GM19395 (cell line): ENCODE results near the gene SYMPK.

Source experiments
- ATAC-seq: cut with Tn5 transposase; IDR thresholded peaks from one replicate; pipeline ENCODE4 v1.9.1; 2021; ENCODE audit warnings: mild to moderate bottlenecking, moderate library complexity; ENCODE audit not compliant: unreplicated experiment

Gene SYMPK

GRCh38 chr19:45886427-45887199 is 23.7 kb upstream of the SYMPK start:
- ATAC-seq, result peak; percentile 58

- ATAC-seq, result peak; percentile 49
These were observed 22.8 kb upstream of the SYMPK start, which contains the start of gene IRF2BP1 for GRCh38 chr19:45885556-45886426. Gene IRF2BP1, minus strand, starts transcription at chr19:45886141. Its CDS starts 367 bp downstream, at chr19:45885774.

- no peak for ATAC-seq
These were observed 22.0 kb upstream of the SYMPK start for GRCh38 chr19:45884682-45885555.

DNA sequence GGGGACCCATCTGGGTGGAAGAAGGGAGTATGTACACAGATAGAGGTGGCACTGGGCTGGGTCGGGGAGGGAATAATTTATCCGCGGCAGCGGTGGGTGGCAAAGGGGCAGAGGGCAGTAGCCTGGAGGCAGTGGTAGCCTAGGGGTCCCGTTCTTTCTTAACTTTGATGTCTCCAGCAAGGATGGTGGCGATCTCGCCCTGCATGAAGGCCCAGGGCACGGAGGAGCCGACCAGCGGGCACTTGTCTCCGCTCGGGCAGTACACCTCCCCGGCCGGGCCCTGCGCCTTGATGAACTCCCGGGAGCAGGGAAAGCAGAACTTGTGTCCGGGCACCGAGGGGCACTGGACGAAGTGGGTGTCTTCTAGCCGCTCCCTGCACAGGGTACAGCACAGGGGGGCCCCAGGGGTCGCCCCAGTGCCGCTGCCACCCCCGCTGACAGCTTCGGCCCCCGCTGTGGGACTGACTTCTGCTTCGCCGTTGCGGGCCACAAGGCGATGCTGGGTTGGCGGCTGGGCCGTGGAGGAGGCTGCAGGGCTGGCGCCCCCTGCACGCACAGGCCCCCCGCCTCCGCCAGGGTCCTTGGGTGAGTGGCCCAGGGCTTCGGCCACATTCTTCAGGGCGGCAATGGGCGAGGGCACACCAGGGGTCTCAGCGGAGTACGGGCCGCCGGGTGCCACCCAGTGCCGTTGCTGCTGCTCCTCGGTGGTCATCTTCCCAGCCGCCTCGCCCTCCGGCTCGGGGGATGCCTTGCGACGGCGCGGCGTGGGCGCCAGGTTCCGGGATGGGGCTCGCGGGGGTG is 21.1 kb upstream of the SYMPK start:
- ATAC-seq, result no peak

GRCh38 chr19:45883586-45883880 is 20.6 kb upstream of the SYMPK start:
- ATAC-seq, result no peak

DNA sequence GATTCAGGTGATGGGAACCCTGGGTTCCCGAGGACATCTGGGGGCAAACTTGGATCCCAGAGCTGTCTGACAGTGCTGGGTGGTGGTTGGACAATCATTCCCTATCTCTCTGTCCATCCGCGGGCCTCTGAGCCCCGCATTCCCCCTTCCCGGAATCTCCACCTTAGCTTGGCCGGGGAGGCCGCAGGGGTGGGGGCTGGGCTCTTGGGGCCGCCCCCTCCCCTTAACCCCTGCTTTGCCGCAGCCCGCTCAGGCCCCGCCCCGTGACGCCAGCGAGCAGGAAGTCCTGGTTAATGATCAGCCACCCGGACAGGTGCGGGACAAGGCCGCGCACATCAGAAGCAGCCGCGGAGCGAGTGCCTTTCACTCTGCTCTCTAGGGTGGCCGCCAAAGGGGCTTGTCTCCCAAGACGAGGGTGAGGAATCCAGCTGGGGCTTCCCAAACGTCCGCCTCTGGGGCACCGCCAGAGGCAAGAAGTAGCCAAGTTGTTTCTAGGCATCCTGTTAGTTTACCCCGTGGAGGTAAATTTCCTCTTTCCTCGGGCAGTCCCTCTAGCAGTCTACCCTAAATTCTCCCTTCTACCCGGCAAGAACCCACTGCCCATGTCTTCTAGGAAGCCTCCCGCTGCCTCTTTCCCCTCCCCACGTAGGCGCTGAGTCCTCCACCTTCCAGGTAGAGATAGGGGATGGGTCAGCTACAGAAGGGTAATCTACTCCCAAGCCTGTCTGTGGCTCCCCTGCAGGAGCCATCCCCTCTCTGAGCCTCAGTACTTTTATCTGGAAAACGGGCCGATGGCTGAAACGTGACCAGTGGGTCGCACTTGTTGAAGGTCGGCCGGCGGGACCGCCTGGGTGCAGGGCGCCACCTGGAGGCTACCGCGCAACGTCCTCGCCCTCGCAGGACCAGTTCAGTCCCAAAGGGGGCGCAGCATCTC is 20.0 kb upstream of the SYMPK start:
- no peak for ATAC-seq

- no peak for ATAC-seq
These were observed 19.1 kb upstream of the SYMPK start for GRCh38 chr19:45881909-45882528.

DNA sequence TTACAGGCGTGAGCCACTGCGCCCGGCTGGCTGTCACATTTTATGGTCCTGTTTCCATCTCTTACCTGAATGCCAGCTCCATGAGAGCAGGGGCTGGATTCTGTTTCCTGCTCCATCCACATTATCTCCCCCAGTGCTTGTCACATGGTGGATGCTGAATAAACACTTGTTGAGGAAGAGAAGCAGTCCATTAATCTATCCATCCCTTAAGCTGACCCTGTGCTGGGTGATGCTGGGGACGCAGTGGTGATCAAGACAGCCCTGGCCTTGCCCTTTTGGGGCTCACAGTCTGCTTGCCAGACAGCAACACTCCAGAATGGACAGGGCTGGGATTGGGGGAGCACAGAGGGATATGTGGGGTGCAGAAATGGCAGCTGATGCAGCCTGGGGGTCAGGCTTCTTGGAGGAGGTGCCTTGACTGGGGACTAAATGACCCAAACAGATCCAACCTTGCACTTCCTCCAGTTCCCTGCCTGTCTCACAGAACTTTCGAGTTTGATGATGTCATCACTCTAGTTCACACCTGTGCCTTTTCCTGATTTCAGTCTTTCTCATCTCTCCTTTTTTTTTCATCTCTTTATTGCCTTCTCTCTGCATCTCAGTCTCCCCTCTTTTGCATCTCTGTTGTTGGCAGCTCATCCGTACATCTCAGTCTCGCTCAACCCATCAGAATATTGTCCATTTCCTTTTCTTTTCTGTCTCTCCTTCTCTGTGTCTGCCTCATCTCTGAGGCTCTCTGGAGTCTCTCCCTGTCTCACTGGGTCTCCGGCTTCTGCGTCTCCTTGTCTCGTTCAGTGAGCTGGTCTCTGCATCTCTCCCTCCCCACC is 18.3 kb upstream of the SYMPK start:
- ATAC-seq, result no peak

DNA sequence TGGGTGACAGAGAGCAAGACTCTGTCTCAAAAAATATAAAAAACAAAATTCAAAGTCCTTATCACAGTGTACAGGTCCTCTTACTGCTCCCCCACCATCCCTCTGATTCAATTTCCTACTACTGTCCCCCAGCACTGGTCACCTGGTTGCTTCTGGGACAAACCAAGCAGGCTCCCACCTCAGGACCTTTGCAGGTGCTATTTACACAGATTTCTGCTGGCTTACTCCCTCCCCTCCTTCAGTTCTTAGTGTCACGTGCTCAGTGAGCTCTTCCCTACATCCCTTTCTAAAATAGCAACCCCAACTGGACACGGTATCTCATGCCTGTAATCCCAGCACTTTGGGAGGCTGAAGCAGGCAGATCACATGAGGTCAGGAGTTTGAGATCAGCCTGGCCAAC is 17.0 kb upstream of the SYMPK start:
- no peak for ATAC-seq

DNA sequence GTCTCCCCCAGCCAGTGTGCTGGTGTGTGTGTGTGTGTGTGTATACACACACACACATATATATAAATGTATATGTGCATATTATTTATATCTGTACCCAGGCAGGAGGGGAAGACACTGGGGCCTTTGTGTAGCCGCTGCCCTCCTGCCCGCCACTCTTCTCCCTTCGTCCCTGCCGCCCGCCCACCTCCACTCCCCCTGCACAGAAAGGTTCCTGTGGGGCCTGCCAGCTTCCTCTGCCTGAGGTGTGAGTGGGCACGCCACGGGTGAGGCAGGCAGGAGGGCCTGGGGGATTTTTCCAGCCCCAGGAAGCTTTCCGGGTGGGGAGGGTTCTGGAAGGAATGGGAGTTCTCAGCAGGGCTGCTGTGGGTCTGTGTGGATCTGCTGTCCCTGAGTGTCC is 16.1 kb upstream of the SYMPK start:
- no peak for ATAC-seq

GRCh38 chr19:45878043-45878794 is 15.3 kb upstream of the SYMPK start:
- ATAC-seq, result no peak

DNA sequence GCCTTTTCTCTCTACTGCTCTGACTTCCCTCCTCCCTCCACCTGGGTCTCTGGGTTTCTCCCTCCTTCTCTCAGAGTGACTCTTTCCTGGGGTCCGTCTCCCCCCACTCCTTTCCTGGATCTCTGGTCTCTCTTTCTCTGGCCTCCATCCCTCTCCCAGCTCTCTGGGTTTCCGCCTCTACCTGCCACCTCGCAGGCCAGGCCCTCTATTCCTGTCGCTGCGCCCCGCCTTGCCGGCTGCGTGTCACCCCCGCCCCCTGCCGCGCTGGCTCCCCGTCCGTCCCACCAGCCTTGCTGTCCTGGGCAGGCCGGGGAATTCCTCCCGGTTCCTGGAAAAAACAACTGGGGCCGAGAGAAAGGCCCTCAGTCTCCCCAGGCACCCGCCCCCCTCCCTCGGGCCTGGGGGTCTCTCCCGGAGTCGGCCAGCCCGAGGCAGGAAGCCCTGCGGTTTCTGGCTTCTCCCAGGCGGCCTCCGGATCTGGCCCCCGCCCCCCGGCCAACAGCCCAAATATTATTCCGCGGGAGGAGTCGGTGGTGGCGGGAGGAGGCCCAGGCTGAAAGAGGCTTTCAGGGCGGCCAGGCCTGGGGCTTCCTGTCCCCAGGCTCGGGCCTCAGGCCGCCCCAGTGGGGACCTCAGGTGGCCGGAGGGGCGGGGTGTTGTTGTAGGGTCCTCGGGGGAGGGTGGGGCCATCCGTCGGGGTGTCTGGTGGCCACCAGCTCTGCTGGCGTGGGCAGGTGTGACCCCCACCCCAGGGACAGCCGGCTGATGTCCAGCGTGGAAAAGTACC is 13.7 kb upstream of the SYMPK start:
- no peak for ATAC-seq

DNA sequence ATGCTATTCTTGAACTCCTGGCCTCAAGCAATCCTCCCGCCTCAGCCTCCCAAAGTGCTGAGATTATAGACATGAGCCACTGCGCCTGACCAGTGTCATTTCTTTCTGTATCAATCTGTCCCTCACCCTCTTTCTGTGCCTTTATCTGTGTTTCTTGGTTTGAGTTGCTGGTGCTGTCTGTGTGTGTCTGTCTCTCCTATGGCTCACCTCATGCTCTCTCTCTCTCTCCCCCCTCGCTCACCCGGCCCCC is 13.1 kb upstream of the SYMPK start:
- no peak for ATAC-seq

DNA sequence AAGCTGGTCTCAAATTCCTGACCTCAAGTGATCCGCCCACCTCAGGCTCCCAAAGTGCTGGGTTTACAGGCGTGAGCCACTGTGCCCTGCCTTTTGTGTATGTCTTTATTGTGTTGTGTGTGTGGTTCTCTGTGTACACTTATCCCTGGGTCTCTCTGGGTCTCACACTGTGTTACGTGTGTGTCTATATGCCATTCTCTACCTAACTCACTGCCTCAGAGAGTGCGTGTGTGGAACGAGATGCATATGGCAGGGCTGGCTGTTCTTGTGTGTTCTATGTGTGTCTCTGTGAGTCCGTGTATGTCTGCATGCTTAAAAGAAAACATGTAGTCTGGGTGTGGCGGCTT is 11.6 kb upstream of the SYMPK start:
- no peak for ATAC-seq

DNA sequence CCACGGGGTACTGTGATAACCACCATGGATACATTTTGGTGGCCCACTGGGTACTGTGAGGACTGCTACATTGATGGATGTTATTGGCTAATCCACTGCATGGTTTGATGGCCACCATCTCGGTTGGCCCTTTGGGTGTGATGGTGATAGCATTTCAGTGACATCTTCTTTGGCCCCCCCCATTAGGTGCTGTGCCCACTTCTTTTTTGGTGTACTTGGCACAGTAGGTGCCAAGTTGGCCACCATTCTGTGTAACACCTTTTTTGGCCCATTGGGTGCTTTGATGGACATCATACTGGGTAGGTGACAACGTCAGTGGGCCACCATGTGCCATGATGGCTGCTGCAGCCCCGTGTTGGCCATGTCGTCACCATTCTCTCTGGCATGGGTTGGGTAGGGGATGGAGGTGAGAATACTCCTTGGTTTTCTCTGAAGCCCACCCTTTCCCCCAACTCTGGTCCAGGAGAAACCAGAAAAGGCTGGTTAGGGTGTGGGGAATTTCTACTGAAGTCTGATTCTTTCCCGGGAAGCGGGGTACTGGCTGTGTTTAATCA is 10.3 kb upstream of the SYMPK start:
- ATAC-seq, result no peak

DNA sequence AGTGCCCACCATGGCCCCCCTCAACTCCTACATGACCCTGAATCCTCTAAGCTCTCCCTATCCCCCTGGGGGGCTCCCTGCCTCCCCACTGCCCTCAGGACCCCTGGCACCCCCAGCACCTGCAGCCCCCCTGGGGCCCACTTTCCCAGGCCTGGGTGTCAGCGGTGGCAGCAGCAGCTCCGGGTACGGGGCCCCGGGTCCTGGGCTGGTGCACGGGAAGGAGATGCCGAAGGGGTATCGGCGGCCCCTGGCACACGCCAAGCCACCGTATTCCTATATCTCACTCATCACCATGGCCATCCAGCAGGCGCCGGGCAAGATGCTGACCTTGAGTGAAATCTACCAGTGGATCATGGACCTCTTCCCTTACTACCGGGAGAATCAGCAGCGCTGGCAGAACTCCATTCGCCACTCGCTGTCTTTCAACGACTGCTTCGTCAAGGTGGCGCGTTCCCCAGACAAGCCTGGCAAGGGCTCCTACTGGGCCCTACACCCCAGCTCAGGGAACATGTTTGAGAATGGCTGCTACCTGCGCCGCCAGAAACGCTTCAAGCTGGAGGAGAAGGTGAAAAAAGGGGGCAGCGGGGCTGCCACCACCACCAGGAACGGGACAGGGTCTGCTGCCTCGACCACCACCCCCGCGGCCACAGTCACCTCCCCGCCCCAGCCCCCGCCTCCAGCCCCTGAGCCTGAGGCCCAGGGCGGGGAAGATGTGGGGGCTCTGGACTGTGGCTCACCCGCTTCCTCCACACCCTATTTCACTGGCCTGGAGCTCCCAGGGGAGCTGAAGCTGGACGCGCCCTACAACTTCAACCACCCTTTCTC is 9.4 kb upstream of the SYMPK start:
- ATAC-seq, result no peak
